ENCODE results near the gene LIPC.

The LIPC gene

GRCh38 chr15:58529041-58529440, 97.2 kb downstream of the LIPC start:
- H3K4me1 Mint-ChIP-seq, result no peaks in the 10 kb centered on the region
- peaks cover 12% of the 10 kb centered on the region for H3K27me3 Mint-ChIP-seq
- H3K9me3 Mint-ChIP-seq, result no peaks in the 10 kb centered on the region
- no peaks in the 10 kb centered on the region for H3K36me3 Mint-ChIP-seq
- no peak overlapping the region for H3K4me3 Mint-ChIP-seq
- no peak overlapping the region for H3K27ac Mint-ChIP-seq
- DNase-seq (ENCODE audit: low spot score in 2 of 2) (no peak), ATAC-seq (ENCODE audit: low read depth) (no peak)

DNA sequence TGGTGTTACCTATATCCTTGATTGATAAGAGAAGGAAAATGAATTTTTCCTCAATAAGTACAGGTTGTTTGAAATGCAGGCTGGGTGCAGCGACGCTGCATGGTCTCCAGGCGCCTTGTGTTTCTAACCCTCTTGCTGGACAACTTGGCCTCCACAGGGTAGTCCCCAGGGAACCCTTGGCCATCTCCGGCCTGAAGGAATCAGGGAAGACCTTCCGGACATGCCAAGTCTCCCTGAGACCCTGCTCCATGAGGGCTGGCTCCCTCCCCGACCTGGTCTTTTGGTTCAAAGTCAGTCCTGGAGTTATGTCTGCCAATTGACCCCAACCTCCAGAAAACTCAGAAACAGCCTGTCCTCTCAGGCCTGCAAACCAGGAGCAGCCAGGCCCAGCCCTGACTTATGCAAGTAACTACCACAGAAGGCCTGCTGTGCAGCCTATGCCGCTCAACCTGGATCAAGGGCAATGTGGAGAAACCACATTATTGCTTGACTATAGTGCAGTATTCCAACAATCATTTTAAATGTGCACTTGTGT, 98.3 kb downstream of the LIPC start:
- H3K4me1 Mint-ChIP-seq, result no peaks in the 10 kb centered on the region
- ATAC-seq (ENCODE audit: low read depth), result no peak
- H3K27me3 Mint-ChIP-seq, result peaks cover 11% of the 10 kb centered on the region
- no peaks in the 10 kb centered on the region for H3K9me3 Mint-ChIP-seq
- H3K4me3 Mint-ChIP-seq, result no peak overlapping the region
- no peaks in the 10 kb centered on the region for H3K36me3 Mint-ChIP-seq
- H3K27ac Mint-ChIP-seq, result no peak overlapping the region
- no peak for DNase-seq (ENCODE audit: low spot score in 2 of 2)

GRCh38 chr15:58532126-58532525, 100.3 kb downstream of the LIPC start:
- Mint-ChIP-seq H3K27ac (no peak overlapping the region), H3K4me1 (no peaks in the 10 kb centered on the region), H3K9me3 (no peaks in the 10 kb centered on the region), H3K27me3 (peaks cover 8% of the 10 kb centered on the region), H3K4me3 (no peak overlapping the region), H3K36me3 (no peaks in the 10 kb centered on the region)
- DNase-seq (ENCODE audit: low spot score in 2 of 2) (no peak), ATAC-seq (ENCODE audit: low read depth) (no peak)

DNA sequence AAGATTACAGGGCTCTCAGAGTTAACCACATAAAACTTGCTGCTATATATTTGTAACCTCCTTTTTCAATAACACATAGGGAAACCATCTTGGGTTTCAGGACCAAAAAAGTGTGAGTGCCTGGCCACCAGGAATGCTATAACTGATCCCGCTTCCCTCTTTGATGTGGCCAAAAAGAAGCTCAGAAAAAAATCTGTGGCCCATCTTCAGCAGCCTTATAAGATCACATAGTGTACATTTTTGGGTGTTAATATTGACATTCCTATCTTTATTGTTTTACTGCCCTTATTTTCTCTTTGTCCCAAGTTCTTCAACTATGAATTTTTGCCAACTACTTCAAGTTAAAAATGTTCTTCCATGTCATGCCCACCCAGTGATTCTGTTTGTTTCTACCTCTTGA, 102.8 kb downstream of the LIPC start:
- no peak overlapping the region for H3K4me3 Mint-ChIP-seq
- ATAC-seq (ENCODE audit: low read depth), result no peak

DNA sequence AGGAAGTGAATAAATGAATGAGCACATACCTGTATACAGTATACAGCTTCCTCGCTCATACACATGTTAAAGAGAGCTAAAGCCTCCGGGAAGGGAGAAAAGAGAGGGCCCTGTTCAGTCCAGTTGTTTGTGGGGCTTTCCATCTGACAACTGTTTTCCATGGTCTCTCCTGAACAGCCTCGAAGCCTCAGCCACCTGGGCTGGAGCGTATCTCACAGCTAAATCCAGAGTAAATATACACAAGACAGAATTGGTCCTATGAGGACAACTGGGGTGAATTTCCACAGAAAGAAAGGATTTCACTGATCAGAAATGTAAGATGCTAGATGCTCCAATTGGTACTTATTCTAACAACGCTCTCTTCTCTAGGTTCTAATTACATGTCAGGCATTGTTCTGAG, 103.5 kb downstream of the LIPC start:
- H3K4me1 Mint-ChIP-seq, result no peaks in the 10 kb centered on the region
- H3K4me3 Mint-ChIP-seq, result no peak overlapping the region
- DNase-seq (ENCODE audit: low spot score in 2 of 2) (no peak), ATAC-seq (ENCODE audit: low read depth) (no peak)
- peaks cover 14% of the 10 kb centered on the region for H3K27me3 Mint-ChIP-seq
- no peak overlapping the region for H3K27ac Mint-ChIP-seq
- no peaks in the 10 kb centered on the region for H3K36me3 Mint-ChIP-seq
- no peaks in the 10 kb centered on the region for H3K9me3 Mint-ChIP-seq

More for the DNA sequence above, 102.8 kb downstream of the LIPC start:
- DNase-seq (ENCODE audit: low spot score in 2 of 2), result no peak
- no peaks in the 10 kb centered on the region for H3K4me1 Mint-ChIP-seq
- H3K9me3 Mint-ChIP-seq, result no peaks in the 10 kb centered on the region
- no peak overlapping the region for H3K27ac Mint-ChIP-seq
- H3K27me3 Mint-ChIP-seq, result peaks cover 13% of the 10 kb centered on the region
- H3K36me3 Mint-ChIP-seq, result no peaks in the 10 kb centered on the region

DNA sequence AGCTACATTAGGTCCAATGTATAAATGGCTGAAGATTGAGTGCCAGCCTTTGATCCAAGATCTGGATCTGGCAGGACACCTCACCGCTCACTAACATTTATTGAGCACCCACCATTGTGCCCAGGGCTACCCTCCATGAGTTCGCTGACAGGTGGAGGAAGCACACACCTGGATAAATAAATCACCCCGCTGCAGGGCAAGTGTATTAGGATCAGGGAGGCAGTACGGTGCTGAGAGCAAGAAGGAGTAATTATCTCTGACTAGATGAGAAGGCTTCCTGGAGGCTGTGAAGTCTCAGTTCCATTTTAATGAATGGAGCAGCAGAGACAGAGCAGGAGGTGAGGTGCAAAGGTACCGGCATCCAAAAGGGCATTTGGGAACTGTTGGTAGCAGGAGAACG, 104.1 kb downstream of the LIPC start:
- ATAC-seq (ENCODE audit: low read depth), result no peak
- no peak overlapping the region for H3K27ac Mint-ChIP-seq
- no peaks in the 10 kb centered on the region for H3K4me1 Mint-ChIP-seq
- no peak for DNase-seq (ENCODE audit: low spot score in 2 of 2)
- H3K36me3 Mint-ChIP-seq, result no peaks in the 10 kb centered on the region
- H3K4me3 Mint-ChIP-seq, result no peak overlapping the region
- peaks cover 12% of the 10 kb centered on the region for H3K27me3 Mint-ChIP-seq
- H3K9me3 Mint-ChIP-seq, result no peaks in the 10 kb centered on the region

DNA sequence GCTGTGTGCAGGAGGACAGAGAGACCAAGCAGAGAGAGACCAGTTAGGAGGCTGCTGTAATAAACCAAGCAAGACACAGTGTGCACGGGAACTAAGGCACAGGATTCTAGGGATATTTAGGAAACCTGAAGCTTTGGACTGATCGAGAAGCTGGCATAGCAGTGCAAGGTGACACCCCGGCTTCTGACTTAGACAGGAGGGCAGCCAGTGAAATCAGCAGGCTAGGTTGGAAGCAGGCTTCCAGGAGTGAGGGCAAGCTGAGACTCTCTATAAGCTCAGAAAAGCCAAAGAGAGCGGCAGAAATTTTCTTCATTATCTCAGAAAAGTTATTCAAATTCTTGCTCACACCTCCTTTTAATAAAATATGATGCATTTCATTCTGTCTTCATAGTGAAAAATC, 104.6 kb downstream of the LIPC start:
- H3K4me1 Mint-ChIP-seq, result no peaks in the 10 kb centered on the region
- no peak overlapping the region for H3K27ac Mint-ChIP-seq

GRCh38 chr15:58537033-58537432, 105.2 kb downstream of the LIPC start:
- peaks cover 11% of the 10 kb centered on the region for H3K27me3 Mint-ChIP-seq
- H3K4me1 Mint-ChIP-seq, result no peaks in the 10 kb centered on the region
- no peaks in the 10 kb centered on the region for H3K36me3 Mint-ChIP-seq
- H3K4me3 Mint-ChIP-seq, result no peak overlapping the region
- DNase-seq (ENCODE audit: low spot score in 2 of 2), result no peak
- no peaks in the 10 kb centered on the region for H3K9me3 Mint-ChIP-seq
- no peak overlapping the region for H3K27ac Mint-ChIP-seq
- no peak for ATAC-seq (ENCODE audit: low read depth)

More for the DNA sequence above, 104.6 kb downstream of the LIPC start:
- ATAC-seq (ENCODE audit: low read depth) (no peak), DNase-seq (ENCODE audit: low spot score in 2 of 2) (no peak)
- Mint-ChIP-seq H3K27me3 (peaks cover 12% of the 10 kb centered on the region), H3K4me3 (no peak overlapping the region), H3K9me3 (no peaks in the 10 kb centered on the region), H3K36me3 (no peaks in the 10 kb centered on the region)

DNA sequence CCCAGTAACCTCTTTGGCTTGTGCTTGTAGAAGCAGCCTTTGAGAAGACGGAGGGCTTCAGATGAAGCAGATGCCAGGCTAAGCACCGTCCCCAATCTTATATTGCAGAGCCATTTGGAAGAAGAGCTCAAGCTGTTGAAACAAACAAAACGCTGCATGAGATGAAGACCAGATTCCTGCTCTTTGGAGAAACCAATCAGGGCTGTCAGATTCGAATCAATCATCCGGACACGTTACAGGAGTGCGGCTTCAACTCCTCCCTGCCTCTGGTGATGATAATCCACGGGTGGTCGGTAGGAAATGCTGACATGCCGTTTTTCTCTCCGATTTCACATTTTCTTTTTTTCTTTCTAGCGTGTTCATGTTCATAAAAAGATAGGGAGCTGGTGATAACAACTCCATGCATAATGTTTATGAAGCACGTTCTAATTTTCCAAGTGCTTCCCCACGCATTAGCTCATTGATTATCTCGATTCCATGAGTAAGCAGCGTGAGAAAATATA, 106.5 kb downstream of the LIPC start:
- H3K9me3 Mint-ChIP-seq, result no peaks in the 10 kb centered on the region
- peaks cover 11% of the 10 kb centered on the region for H3K27me3 Mint-ChIP-seq
- no peaks in the 10 kb centered on the region for H3K4me1 Mint-ChIP-seq
- no peaks in the 10 kb centered on the region for H3K36me3 Mint-ChIP-seq
- ATAC-seq (ENCODE audit: low read depth) (no peak), DNase-seq (ENCODE audit: low spot score in 2 of 2) (no peak)
- H3K27ac Mint-ChIP-seq, result no peak overlapping the region
- no peak overlapping the region for H3K4me3 Mint-ChIP-seq

- Mint-ChIP-seq H3K27ac (no peak overlapping the region), H3K4me1 (no peaks in the 10 kb centered on the region), H3K36me3 (no peaks in the 10 kb centered on the region), H3K9me3 (no peaks in the 10 kb centered on the region), H3K4me3 (no peak overlapping the region), H3K27me3 (peaks cover 10% of the 10 kb centered on the region)
- no peak for ATAC-seq (ENCODE audit: low read depth)
- no peak for DNase-seq (ENCODE audit: low spot score in 2 of 2)
Measured at GRCh38 chr15:58538901-58539300, 107.1 kb downstream of the LIPC start.

DNA sequence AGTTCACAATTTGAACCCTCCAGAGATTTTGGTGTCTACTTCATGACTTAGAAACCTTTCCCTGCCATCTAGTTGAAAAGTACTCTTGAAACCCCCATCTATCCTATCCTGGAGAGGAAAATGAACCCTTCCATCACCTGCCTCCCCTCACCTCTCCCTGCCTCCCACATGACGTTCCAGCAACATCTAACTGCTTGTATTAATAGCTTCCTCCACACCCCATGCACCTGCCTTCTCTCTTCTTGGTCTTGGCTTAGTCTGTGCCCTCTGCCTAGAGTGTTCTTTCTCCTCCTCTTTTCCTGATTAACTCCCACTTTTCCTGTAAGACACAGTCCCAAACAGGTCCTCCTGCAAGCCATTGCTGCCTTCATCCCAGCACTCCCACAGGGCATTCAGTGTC, 107.8 kb downstream of the LIPC start:
- Mint-ChIP-seq H3K27me3 (peaks cover 9% of the 10 kb centered on the region), H3K4me3 (no peak overlapping the region), H3K27ac (no peak overlapping the region), H3K4me1 (no peaks in the 10 kb centered on the region), H3K9me3 (no peaks in the 10 kb centered on the region), H3K36me3 (no peaks in the 10 kb centered on the region)
- no peak for DNase-seq (ENCODE audit: low spot score in 2 of 2)
- ATAC-seq (ENCODE audit: low read depth), result no peak

- H3K27me3 Mint-ChIP-seq, result peaks cover 8% of the 10 kb centered on the region
- ATAC-seq (ENCODE audit: low read depth) (no peak), DNase-seq (ENCODE audit: low spot score in 2 of 2) (no peak)
- no peaks in the 10 kb centered on the region for H3K36me3 Mint-ChIP-seq
- H3K27ac Mint-ChIP-seq, result no peak overlapping the region
- H3K4me3 Mint-ChIP-seq, result no peak overlapping the region
- no peaks in the 10 kb centered on the region for H3K9me3 Mint-ChIP-seq
- no peaks in the 10 kb centered on the region for H3K4me1 Mint-ChIP-seq
Measured at GRCh38 chr15:58541410-58542087, 109.8 kb downstream of the LIPC start.

GRCh38 chr15:58543664-58544335, 112.0 kb downstream of the LIPC start:
- Mint-ChIP-seq H3K27me3 (peaks cover 3% of the 10 kb centered on the region), H3K36me3 (no peaks in the 10 kb centered on the region), H3K4me1 (no peaks in the 10 kb centered on the region), H3K4me3 (no peak overlapping the region), H3K9me3 (no peaks in the 10 kb centered on the region), H3K27ac (no peak overlapping the region)
- DNase-seq (ENCODE audit: low spot score in 2 of 2), result no peak
- no peak for ATAC-seq (ENCODE audit: low read depth)

GRCh38 chr15:58544756-58545155, 113.0 kb downstream of the LIPC start:
- no peak overlapping the region for H3K4me3 Mint-ChIP-seq

More at GRCh38 chr15:58544756-58545155, 113.0 kb downstream of the LIPC start:
- Mint-ChIP-seq H3K27ac (no peak overlapping the region), H3K4me1 (no peaks in the 10 kb centered on the region), H3K9me3 (no peaks in the 10 kb centered on the region), H3K27me3 (peaks cover 2% of the 10 kb centered on the region), H3K36me3 (no peaks in the 10 kb centered on the region)
- ATAC-seq (ENCODE audit: low read depth) (no peak), DNase-seq (ENCODE audit: low spot score in 2 of 2) (no peak)

Data from memory B cell (primary cell).